GM12891 (cell line): ENCODE results near the gene PROM1.
A peak's percentile ranks its signal among the peaks of the same experiment; 100 is the strongest.

Experiments used
- DNase-seq: peaks from one replicate; pipeline ENCODE4 v3.0.0; 2011; ENCODE audit warnings: low spot score; ENCODE audit not compliant: insufficient read length
- FAIRE-seq: peaks from 2 replicates; lab custom pipeline; 2011; peaks lifted over from hg19 to GRCh38; lab: Jason Lieb, UNC
- PAX5 ChIP-seq: IDR thresholded peaks from 2 replicates; pipeline ENCODE4 v1.6.1; 2011; ENCODE audit warnings: low read length, moderate library complexity, mild to moderate bottlenecking; ENCODE audit not compliant: insufficient read depth, severe bottlenecking
- POLR2A ChIP-seq: IDR thresholded peaks from 2 replicates; pipeline ENCODE4 v1.6.1; 2011; ENCODE audit warnings: low read depth, low read length, control low read depth
- POLR2AphosphoS5 ChIP-seq: IDR thresholded peaks from 2 replicates; pipeline ENCODE4 v1.6.1; 2011; ENCODE audit warnings: low read depth, low read length, control low read depth
- POU2F2 ChIP-seq: IDR thresholded peaks from 2 replicates; pipeline ENCODE4 v1.6.1; 2011; ENCODE audit warnings: low read depth, mild to moderate bottlenecking, control low read depth, low read length, moderate library complexity
- SPI1 ChIP-seq: IDR thresholded peaks from 2 replicates; pipeline ENCODE4 v1.6.1; 2011; ENCODE audit warnings: low read depth, low read length, control low read depth
- TAF1 ChIP-seq: IDR thresholded peaks from 2 replicates; pipeline ENCODE4 v1.6.1; 2011; ENCODE audit warnings: low read depth, low read length, control low read depth

The PROM1 gene

GRCh38 chr4:16034010-16034748 lies 49.6 kb downstream of the PROM1 start:
- DNase-seq, result no peak
- FAIRE-seq, result no peak
- TF ChIP-seq POLR2A (no peak), POU2F2 (no peak), POLR2AphosphoS5 (no peak), PAX5 (no peak), TAF1 (no peak), SPI1 (no peak)

- no peak for TF ChIP-seq PAX5
- no peak for TF ChIP-seq POLR2A
- TF ChIP-seq TAF1, result no peak
- no peak for TF ChIP-seq SPI1
- TF ChIP-seq POU2F2, result no peak
- TF ChIP-seq POLR2AphosphoS5, result no peak
- FAIRE-seq, result no peak
These were observed 51.4 kb downstream of the PROM1 start for GRCh38 chr4:16032396-16032770.

GRCh38 chr4:16031546-16032395 lies 52.1 kb downstream of the PROM1 start:
- FAIRE-seq (no peak), DNase-seq (no peak)
- no peak for TF ChIP-seq POU2F2
- no peak for TF ChIP-seq POLR2AphosphoS5
- TF ChIP-seq SPI1, result no peak
- TF ChIP-seq TAF1, result no peak
- no peak for TF ChIP-seq PAX5
- no peak for TF ChIP-seq POLR2A

More at GRCh38 chr4:16032396-16032770, 51.4 kb downstream of the PROM1 start:
- DNase-seq, result no peak

- DNase-seq (no peak), FAIRE-seq (no peak)
- no peak for TF ChIP-seq POLR2A
- TF ChIP-seq POLR2AphosphoS5, result no peak
- no peak for TF ChIP-seq TAF1
- TF ChIP-seq POU2F2, result no peak
- no peak for TF ChIP-seq SPI1
- no peak for TF ChIP-seq PAX5
These were observed 53.9 kb downstream of the PROM1 start for GRCh38 chr4:16029886-16030285.

- FAIRE-seq, result no peak
- TF ChIP-seq SPI1, result no peak
- TF ChIP-seq POLR2A, result no peak
- TF ChIP-seq POU2F2, result no peak
- TF ChIP-seq PAX5, result no peak
- no peak for TF ChIP-seq POLR2AphosphoS5
- TF ChIP-seq TAF1, result no peak
- DNase-seq, result no peak
These were observed 54.6 kb downstream of the PROM1 start for GRCh38 chr4:16029262-16029661.

GRCh38 chr4:16027626-16028025 lies 56.2 kb downstream of the PROM1 start:
- DNase-seq (no peak), FAIRE-seq (no peak)
- TF ChIP-seq TAF1 (no peak), POU2F2 (no peak), POLR2A (no peak), POLR2AphosphoS5 (no peak), PAX5 (no peak), SPI1 (no peak)

GRCh38 chr4:16027114-16027513 lies 56.7 kb downstream of the PROM1 start:
- TF ChIP-seq SPI1, result no peak
- no peak for TF ChIP-seq TAF1
- no peak for TF ChIP-seq POU2F2
- no peak for TF ChIP-seq POLR2A
- TF ChIP-seq POLR2AphosphoS5, result no peak
- no peak for TF ChIP-seq PAX5
- FAIRE-seq, result no peak
- no peak for DNase-seq

- TF ChIP-seq POU2F2 (no peak), TAF1 (no peak), PAX5 (no peak), POLR2A (no peak), SPI1 (no peak), POLR2AphosphoS5 (no peak)
- FAIRE-seq, result peak; percentile 88
These were observed 57.6 kb downstream of the PROM1 start for GRCh38 chr4:16026160-16026761.

GRCh38 chr4:16025268-16025667 lies 58.6 kb downstream of the PROM1 start:
- DNase-seq (no peak), FAIRE-seq (no peak)
- TF ChIP-seq SPI1, result no peak
- TF ChIP-seq POLR2A, result no peak
- no peak for TF ChIP-seq POU2F2
- TF ChIP-seq PAX5, result no peak
- no peak for TF ChIP-seq TAF1
- TF ChIP-seq POLR2AphosphoS5, result no peak

More at GRCh38 chr4:16026160-16026761, 57.6 kb downstream of the PROM1 start:
- DNase-seq, result peak; percentile 8
